Type B pancreatic cell (in vitro differentiated cells): ENCODE measurements around the gene APOC4. TPM values are rescaled to one million over a fixed set of nuclear protein-coding genes. Genes with fewer than 3 reads are reported as not detected.

Source experiments
- DNase-seq: peaks from one replicate; pipeline ENCODE4 v3.0.0; 2021; ENCODE audit warnings: mixed read lengths; ENCODE audit not compliant: unreplicated experiment; ENCODE audit errors: extremely low spot score
- H3K27ac Mint-ChIP-seq: 2 replicates; pipeline ENCODE4 v1.8.0; 2021; ENCODE audit warnings: mild to moderate bottlenecking, mixed read lengths
- H3K27me3 Mint-ChIP-seq: 2 replicates; pipeline ENCODE4 v1.8.0; 2021; ENCODE audit warnings: mixed read lengths
- H3K36me3 Mint-ChIP-seq: 2 replicates; pipeline ENCODE4 v1.8.0; 2021; ENCODE audit warnings: mixed read lengths
- H3K4me1 Mint-ChIP-seq: one replicate; pipeline ENCODE4 v1.8.0; 2021; ENCODE audit warnings: mixed read lengths; ENCODE audit not compliant: unreplicated experiment
- H3K4me3 Mint-ChIP-seq: 2 replicates; pipeline ENCODE4 v1.8.0; 2021; ENCODE audit warnings: mild to moderate bottlenecking, mixed read lengths
- H3K9me3 Mint-ChIP-seq: 2 replicates; pipeline ENCODE4 v1.8.0; 2021; ENCODE audit warnings: mixed read lengths
- total RNA-seq: library from RNA; stranded (reverse); gene quantifications from 2 replicates; pipeline ENCODE4 v1.2.1, GENCODE V29; 2021; ENCODE audit warnings: low replicate concordance
- TF ChIP-seq, protein P1 (sequence below): fragments of 200-600 bp; sonication (generic); conservative IDR thresholded peaks from 2 replicates; pipeline ENCODE4 v1.5.0; 2021; ENCODE audit warnings: antibody characterized with exemption, mild to moderate bottlenecking

APOC4 gene
- total RNA-seq, 1 donor from 2014 or later = not detected

- no peaks in the 10 kb centered on the region for H3K4me1 Mint-ChIP-seq
- no peak overlapping the region for H3K27ac Mint-ChIP-seq
- DNase-seq = no peak
- peaks cover 4% of the 10 kb centered on the region for H3K36me3 Mint-ChIP-seq
- H3K27me3 Mint-ChIP-seq = no peaks in the 10 kb centered on the region
- no peaks in the 10 kb centered on the region for H3K9me3 Mint-ChIP-seq
- no peak overlapping the region for H3K4me3 Mint-ChIP-seq
- TF ChIP-seq, protein P1, sequence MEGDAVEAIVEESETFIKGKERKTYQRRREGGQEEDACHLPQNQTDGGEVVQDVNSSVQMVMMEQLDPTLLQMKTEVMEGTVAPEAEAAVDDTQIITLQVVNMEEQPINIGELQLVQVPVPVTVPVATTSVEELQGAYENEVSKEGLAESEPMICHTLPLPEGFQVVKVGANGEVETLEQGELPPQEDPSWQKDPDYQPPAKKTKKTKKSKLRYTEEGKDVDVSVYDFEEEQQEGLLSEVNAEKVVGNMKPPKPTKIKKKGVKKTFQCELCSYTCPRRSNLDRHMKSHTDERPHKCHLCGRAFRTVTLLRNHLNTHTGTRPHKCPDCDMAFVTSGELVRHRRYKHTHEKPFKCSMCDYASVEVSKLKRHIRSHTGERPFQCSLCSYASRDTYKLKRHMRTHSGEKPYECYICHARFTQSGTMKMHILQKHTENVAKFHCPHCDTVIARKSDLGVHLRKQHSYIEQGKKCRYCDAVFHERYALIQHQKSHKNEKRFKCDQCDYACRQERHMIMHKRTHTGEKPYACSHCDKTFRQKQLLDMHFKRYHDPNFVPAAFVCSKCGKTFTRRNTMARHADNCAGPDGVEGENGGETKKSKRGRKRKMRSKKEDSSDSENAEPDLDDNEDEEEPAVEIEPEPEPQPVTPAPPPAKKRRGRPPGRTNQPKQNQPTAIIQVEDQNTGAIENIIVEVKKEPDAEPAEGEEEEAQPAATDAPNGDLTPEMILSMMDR = no peak
These were observed 43.4 kb downstream of the APOC4 start for GRCh38 chr19:44985445-44985844.

- H3K27me3 Mint-ChIP-seq = no peaks in the 10 kb centered on the region
- H3K4me1 Mint-ChIP-seq = no peaks in the 10 kb centered on the region
- H3K4me3 Mint-ChIP-seq = no peak overlapping the region
- peaks cover 4% of the 10 kb centered on the region for H3K36me3 Mint-ChIP-seq
- TF ChIP-seq, protein P1 = no peak
- no peak for DNase-seq
- H3K9me3 Mint-ChIP-seq = no peaks in the 10 kb centered on the region
- H3K27ac Mint-ChIP-seq = no peak overlapping the region
These were observed 44.4 kb downstream of the APOC4 start for GRCh38 chr19:44986389-44986788.

DNA sequence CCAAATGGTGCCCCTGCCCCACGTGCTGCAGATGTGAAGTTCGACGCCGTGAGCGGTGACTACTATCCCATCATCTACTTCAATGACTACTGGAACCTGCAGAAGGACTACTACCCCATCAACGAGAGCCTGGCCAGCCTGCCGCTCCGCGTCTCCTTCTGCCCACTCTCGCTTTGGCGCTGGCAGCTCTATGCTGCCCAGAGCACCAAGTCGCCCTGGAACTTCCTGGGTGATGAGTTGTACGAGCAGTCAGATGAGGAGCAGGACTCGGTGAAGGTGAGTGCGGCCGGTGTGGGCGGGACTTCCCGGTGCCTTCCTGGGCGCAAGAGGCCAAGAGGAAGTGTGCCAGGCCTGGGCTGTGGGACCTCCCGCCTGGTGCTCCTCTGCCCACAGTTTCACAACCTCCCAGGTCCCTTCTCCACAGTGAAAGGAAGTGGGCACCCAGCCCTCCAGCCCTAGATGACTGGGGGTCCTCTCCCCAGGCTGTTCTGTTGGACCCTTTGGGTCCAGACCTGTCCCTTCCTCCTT lies 45.2 kb downstream of the APOC4 start:
- no peak for DNase-seq
- Mint-ChIP-seq H3K4me1 (no peaks in the 10 kb centered on the region), H3K27me3 (no peaks in the 10 kb centered on the region), H3K9me3 (no peaks in the 10 kb centered on the region), H3K36me3 (peaks cover 7% of the 10 kb centered on the region), H3K27ac (no peak overlapping the region), H3K4me3 (no peak overlapping the region)
- TF ChIP-seq, protein P1 = no peak

GRCh38 chr19:44988273-44988672 lies 46.2 kb downstream of the APOC4 start:
- TF ChIP-seq, protein P1 = no peak
- Mint-ChIP-seq H3K27me3 (no peaks in the 10 kb centered on the region), H3K4me1 (no peaks in the 10 kb centered on the region), H3K9me3 (no peaks in the 10 kb centered on the region), H3K36me3 (peaks cover 7% of the 10 kb centered on the region), H3K27ac (no peak overlapping the region), H3K4me3 (no peak overlapping the region)
- no peak for DNase-seq

GRCh38 chr19:44988896-44989556 lies 47.0 kb downstream of the APOC4 start:
- H3K4me3 Mint-ChIP-seq = no peak overlapping the region
- no peak for DNase-seq
- no peaks in the 10 kb centered on the region for H3K4me1 Mint-ChIP-seq
- H3K27ac Mint-ChIP-seq = peak overlapping the region; percentile 58
- H3K27me3 Mint-ChIP-seq = no peaks in the 10 kb centered on the region
- TF ChIP-seq, protein P1 = peak; percentile 75
- peaks cover 7% of the 10 kb centered on the region for H3K36me3 Mint-ChIP-seq
- no peaks in the 10 kb centered on the region for H3K9me3 Mint-ChIP-seq
